K562 (cell line): ENCODE data around the gene TMEM132D.

Experiments
- EZH2 ChIP-seq: IDR thresholded peaks from 2 replicates; pipeline ENCODE4 v1.6.1; 2012; ENCODE audit warnings: low read depth, mild to moderate bottlenecking, inconsistent platforms, low read length, borderline replicate concordance
- FOXP4 ChIP-seq: sonication (generic); formaldehyde crosslinking; IDR thresholded peaks from 2 replicates; pipeline ENCODE4 v1.8.0; 2022; ENCODE audit warnings: mild to moderate bottlenecking, missing genetic modification reagents, borderline replicate concordance
- POLR2AphosphoS2 ChIP-seq: IDR thresholded peaks from 2 replicates; pipeline ENCODE4 v1.6.1; 2012; ENCODE audit warnings: low read length, improper control_type of control experiment
- ZNF324 ChIP-seq: fragments of 250-450 bp; sonication (Bioruptor Pico); IDR thresholded peaks from 2 replicates; pipeline ENCODE4 v1.4.0; 2020; ENCODE audit warnings: mild to moderate bottlenecking
- TF ChIP-seq, protein P1 (sequence below): fragments of 250-450 bp; sonication (Bioruptor Pico); IDR thresholded peaks from 2 replicates; pipeline ENCODE4 v1.8.0; 2022; ENCODE audit warnings: moderate library complexity, mild to moderate bottlenecking, inconsistent platforms

DNA sequence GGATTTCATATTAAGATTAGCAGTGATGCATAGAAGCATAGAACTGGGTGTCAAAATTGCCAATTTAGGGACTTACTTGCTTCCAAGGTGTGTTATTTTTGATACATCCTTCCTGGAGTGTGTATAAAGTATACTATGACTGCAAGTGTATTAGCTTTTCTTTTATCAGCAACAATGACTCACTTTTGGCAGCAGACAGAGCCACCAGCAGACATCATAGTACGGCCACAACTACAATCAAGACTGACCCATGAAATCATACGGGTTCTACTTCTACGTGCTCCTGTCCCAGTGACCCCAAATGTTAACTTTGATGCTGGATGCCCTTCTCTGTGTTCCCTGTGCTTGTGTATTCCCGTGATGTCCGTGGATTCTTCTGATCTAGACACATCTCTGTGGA is 443.9 kb downstream of the TMEM132D start:
- TF ChIP-seq ZNF324 (CRISPR knock-in tag) (no peak), EZH2 (no peak), FOXP4 (no peak), POLR2AphosphoS2 (no peak)
- TF ChIP-seq, protein P1, sequence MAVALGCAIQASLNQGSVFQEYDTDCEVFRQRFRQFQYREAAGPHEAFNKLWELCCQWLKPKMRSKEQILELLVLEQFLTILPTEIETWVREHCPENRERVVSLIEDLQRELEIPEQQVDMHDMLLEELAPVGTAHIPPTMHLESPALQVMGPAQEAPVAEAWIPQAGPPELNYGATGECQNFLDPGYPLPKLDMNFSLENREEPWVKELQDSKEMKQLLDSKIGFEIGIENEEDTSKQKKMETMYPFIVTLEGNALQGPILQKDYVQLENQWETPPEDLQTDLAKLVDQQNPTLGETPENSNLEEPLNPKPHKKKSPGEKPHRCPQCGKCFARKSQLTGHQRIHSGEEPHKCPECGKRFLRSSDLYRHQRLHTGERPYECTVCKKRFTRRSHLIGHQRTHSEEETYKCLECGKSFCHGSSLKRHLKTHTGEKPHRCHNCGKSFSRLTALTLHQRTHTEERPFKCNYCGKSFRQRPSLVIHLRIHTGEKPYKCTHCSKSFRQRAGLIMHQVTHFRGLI (CRISPR knock-in tag): no peak
